Urothelium cell line (cell line): ENCODE measurements around the gene ARSK.

Source experiments
- DNase-seq: peaks from one replicate; pipeline ENCODE4 v3.0.0; 2011; ENCODE audit warnings: low spot score, mixed read lengths
- FAIRE-seq: peaks from 2 replicates; lab custom pipeline; 2011; peaks lifted over from hg19 to GRCh38; lab: Jason Lieb, UNC

ARSK gene

DNA sequence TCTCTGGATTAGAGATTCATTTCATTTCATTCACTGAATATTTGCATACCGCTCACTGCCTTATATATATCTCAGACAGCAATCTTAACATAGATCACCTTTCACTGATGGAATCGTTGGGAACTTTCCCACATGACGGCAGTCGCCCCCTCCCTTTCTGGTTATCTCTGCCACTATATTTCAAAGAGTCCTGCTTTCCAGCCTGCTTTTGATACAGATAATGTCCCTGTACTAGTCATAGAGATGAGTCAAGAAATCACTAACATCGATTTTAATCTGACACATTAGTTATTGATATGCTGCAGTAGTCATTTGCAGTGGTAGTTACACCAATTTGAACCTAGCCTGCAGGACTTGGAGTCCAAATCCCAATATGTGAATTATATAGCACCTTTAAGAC, 8.5 kb downstream of the ARSK start:
- FAIRE-seq (no peak), DNase-seq (no peak)

DNA sequence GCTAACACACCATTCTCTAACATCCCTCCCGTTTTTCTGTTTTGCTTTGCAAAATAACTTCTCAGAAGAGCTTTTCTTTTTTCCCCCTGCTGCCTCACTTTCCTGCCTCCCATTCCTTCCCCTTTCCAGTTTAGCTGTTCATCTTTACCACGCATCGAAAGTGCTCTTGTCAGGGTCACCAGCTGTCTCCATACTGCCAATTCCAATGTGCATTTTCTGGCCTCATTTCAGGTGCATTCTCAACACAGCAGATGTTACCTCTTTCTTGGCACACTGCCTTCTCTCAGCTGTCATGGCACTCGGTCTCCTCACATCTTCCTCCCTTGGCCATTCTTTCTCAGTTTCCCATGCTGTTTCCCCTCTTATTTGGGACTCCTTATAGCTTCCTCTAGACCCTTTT, 9.5 kb downstream of the ARSK start:
- DNase-seq (no peak), FAIRE-seq (no peak)

DNA sequence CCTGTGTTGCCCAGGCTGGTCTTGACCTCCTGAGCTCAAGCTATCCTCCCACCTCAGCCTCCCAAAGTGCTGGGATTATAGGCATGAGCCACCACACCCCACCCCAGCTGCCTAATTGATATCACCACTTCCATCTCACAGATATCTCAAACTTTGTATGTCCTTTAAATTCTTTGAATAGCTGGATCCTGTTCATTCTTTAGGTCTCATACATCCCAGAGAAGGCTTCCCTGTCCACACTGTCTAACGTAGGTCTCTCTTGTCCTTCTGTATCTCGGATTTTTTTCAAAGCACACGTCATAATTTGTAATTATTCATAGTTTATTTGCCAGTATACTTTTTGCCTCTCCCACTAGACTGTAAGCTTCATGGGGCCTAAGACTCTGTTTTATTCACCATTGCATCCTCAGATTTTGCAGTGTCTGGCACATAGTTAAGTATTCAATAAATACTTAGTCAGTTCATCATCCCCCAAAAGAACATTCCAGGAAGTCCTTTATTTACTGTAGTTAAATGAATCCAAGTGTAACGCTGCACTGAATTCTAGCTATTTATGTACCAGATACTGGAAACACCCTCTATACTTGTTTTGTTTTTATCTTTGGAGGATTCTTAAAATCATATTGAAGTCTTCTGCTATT, 10.5 kb downstream of the ARSK start:
- DNase-seq (no peak), FAIRE-seq (no peak)

DNA sequence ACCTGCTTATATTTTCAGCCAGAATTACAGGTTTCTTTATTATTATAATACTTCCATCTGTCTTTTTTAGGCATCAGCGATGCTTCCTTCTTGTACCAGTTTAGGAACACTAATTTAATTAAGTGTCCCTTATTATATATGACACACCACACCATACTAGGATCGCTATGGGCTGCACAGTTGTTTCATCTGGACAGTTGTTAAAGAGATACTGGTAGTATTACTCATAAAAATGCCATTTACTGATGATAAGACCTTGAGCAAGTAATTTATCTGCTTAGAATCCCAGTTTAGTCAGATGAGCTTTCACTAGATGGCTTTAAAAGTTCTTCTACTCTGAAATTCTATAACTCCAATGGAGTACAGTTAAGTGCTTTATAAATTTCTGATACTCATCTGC, 17.1 kb downstream of the ARSK start:
- no peak for DNase-seq
- no peak for FAIRE-seq

DNA sequence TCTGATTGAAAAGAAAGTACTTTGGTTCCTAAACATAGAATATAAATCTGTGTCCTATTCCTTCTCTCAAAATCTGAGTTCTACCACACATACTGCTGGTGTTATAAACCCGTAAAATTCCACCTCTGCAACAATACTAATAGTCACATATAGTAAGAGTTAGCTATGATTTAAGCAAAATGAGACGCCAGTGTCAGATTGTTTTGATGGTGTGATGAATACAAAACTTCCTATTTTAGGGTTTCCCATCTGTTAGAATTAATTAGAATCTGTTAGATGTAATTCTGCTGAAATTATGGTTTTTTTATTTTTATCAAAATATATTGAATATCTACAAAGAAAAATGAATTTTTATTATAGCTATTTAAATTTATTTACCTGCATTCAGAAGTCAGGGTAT, 26.7 kb downstream of the ARSK start:
- FAIRE-seq (no peak), DNase-seq (no peak)

DNA sequence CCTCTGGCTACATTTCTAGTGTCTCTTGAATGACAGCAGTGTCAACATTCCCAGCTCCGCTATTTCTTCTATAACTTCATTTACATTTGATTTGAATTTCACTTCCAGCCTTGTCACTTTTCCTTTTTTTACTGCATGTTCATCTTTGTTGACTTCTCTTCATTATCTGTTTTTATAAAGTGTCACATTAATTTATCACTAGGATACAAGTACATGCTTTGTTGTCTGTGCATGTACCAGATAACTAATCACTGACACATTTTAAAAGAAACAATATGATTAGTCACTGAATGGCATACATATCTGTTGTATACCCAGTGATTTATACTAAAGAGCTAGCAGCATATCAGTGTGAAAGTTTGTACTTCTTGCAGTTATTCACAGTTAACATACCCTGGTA, 29.1 kb downstream of the ARSK start:
- DNase-seq (no peak), FAIRE-seq (no peak)

DNA sequence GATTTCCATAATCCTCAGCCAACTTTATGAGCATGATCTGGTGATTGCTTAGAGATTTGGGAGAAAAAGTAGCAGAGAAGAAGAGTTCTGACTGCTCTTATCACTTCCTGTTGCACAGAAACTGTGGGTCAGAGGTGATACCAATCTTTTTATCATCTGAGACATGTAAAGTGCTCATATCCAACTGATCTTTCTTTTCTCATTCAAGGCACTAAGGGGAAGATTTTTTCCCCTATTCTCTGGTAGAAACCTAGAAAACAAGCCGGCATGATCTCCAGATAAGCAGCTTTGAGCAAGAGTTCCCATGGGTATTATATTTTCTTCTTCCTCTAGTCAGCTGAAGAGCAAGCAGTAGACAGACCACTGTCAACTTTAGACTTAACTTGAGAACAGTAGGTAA, 36.0 kb downstream of the ARSK start:
- DNase-seq, result no peak
- no peak for FAIRE-seq

DNA sequence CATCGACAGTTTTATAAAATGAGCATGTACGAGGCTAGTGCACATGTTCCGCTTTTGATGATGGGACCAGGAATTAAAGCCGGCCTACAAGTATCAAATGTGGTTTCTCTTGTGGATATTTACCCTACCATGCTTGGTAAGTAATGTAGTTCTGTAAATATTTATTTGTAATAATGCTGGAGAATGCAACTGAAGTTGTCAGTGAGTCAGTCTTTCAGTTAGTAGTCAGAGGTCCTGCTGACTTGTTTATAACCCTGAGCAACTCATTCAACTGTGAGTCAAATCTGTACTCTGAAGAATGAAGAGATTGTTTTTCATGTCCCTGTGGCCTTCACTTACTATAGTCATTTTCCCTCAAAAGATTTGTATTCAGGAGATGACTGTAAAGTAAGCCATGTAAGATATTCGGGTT, 36.6 kb downstream of the ARSK start:
- FAIRE-seq, result no peak
- DNase-seq, result peak; percentile 6

DNA sequence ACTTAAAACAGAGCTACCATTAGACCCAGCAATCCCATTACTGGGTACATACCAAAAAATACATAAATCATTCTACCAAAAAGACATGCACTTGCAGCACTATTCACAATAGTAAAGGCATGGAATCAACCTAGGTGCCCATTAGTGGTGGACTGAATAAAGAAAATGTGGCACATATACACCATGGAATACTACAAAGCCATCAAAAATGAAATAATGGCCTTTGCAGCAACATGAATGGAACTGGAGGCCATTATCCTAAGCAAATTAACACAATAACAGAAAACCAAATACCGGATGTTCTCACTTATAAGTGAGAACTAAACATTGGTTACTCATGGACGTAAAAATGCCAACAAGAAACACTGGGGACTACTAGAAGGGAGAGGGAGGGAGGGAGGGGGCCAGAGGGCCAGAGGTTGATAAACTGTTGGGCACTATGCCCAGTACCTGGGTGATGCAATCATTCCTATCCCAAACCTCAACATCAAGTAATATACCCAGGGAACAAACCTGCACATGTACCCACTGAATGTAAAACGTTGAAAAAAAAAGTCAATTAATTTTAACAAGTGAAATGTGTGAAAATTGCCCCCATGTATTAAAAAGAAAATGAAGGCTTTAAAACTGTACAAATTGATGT, 40.5 kb downstream of the ARSK start:
- no peak for DNase-seq
- no peak for FAIRE-seq

DNA sequence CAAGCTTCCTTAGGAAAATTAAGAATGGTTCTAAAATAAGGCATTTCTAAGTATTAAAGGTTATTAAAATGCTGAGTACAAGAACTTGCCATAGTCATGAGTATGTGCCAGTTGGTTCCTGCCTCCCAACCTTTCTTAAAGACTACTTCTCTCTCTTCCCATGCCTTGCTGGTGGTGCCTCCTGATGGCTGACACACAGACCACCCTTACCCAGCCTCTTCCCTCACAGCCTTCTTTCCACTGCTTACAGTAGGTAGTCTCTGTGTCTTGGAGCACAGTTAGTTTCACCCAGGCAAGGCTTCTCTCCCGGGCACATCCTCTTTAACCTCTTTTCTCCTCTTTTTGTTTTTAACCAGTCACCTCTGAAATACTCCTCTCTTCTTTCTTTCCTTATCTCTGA, 44.4 kb downstream of the ARSK start:
- FAIRE-seq (no peak), DNase-seq (no peak)

DNA sequence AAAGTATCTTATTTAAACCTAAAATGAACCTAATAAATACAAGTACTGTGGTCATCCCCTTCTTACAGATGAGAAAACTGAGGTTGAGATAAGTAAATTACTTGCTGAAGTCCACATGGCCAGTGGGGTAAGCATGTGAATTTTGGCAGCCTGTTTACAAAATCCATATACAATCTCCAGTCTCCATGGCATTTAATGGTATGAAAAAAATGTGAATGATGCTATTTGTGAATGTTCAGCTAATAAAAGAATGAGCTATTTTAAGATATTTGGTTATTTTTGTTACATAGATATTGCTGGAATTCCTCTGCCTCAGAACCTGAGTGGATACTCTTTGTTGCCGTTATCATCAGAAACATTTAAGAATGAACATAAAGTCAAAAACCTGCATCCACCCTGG, 45.7 kb downstream of the ARSK start:
- DNase-seq, result no peak
- no peak for FAIRE-seq

DNA sequence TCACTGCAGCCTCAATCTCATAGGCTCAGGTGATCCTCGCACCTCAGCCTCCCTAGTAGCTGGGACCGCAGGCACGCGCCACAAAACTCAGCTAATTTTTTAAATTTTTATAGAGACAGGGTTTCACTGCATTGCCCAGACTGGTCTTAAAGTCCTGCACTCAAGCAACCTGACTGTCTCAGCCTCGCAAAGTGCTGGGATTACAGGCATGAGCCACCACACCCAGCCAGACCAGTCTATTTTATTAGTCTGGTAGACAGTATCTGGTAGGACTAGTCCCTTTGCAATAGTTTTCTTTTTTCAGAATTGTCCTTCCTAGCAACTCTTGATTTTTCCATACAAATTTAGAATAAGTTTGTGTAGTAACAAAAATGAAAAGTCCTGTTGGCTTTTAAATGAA, 50.9 kb downstream of the ARSK start:
- DNase-seq (no peak), FAIRE-seq (no peak)

DNA sequence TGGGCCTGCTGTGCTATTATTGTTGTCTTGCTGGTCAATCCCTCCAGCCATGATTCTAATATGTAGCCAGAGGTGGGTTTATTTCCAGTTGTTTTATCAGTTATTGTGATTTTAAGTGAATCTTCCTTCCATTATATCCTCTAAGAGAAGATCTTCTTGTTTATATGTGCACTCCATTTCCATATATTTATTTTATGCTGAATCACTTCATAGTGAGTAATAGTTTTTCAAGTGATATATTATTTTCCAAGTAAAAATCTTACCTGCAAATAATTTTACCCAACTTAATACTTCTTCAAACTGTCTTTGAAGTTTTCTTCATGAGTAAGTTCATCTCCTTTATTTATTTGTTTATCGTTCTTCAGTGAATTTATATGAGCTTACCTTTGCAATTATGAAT, 51.5 kb downstream of the ARSK start:
- DNase-seq, result no peak
- FAIRE-seq, result no peak

DNA sequence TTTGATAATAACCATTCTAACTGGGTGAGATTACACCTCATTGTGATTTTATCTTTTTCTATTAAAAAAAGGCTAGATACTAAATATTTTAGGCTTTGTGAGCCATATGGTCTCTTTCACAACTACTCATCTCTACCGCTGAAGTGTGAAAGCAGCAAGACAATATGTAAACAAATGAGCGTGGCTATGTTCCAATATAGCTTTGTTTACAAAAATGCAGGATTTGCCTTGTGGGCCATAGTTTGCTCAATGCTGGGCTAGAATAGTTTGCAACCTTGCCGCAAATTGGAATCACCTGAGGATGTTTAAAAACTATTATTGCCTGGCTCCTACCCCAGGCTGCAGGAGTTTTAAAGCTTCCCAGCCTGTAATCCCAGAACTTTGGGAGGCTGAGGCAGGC, 54.8 kb downstream of the ARSK start:
- DNase-seq, result no peak
- FAIRE-seq, result no peak

DNA sequence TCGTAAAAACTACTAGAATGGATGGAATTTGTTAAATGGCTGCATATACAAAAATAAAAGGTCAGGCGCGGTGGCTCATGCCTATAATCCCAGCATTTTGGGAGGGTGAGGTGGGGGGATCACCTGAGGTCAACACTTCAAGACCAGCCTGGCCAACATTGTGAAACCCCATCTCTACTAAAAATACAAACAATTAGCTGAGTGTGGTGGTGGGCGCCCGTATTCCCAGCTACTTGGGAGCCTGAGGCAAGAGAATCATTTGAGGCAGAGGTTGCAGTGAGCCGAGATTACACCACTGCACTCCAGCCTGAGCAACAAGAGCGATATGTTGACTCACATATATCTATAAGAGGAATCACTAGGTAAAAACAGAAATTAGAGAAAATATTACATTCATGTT, 55.6 kb downstream of the ARSK start:
- FAIRE-seq, result no peak
- DNase-seq, result no peak

DNA sequence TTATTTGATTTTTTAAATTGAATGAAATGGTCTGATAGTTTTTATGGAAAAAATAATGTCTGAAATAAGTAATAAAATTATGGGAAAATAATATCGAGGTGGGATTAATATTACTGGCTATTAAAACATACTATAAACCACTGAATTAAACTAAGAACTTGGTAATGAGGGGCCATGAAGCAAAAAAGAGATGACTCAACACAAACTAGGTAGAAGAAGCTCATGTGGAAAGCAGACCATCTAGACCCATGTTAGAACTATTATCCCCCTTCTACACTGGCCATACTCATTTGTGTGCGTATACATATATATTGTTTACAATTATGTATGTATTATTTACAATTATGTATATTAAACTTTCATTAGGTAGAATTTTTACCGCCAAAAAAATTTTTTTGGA, 56.5 kb downstream of the ARSK start:
- DNase-seq (no peak), FAIRE-seq (no peak)

DNA sequence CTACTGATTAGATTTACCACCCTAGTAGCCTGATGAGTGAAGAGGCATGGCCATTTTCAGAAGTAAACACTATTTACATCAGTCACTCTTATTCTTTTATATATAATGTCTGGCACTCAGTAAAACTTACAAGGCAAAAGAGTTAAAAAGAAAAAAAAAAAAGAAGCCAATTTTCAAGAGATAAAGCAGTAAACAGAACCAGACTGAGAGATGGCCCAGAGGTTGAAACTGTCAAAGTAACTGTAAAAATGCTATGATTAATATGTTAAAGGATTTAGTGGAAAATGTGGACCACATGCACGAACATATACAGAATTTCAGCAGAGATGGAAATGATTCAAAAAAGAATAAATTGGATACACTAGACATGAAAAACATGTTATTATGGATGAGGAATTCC, 58.6 kb downstream of the ARSK start:
- FAIRE-seq (no peak), DNase-seq (no peak)

DNA sequence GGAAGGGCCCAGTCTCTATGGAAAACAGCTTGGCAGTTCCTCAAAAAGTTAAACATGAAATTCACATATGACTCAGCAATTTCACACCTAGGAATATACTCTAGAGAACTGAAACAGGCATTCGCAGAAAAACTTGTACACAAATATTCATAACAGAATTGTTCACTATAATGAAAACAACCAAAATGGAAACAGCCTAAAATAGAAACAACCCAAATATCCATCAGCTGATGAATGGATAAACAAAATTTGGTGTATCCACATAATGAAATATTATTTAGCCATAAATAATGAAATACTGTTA, 60.2 kb downstream of the ARSK start:
- FAIRE-seq, result no peak

DNA sequence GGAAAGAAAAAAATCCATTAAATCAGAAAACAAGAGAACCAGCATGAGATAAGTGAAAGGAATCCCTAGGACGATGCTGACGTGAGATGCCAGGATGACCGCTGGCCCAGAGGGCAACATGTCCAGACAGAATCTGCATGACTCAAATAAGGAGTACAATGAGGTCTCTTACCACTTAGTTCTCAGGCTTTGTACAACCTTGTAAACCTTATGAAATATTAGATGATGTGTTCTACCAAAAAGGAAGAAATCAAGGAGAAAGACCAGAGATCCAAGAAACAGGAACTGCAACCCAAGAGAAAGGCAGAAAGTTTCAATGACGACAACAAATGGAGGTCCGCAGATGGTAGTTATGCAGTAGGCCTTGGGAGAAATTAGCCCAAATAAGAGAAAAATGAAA, 62.2 kb downstream of the ARSK start:
- FAIRE-seq (no peak), DNase-seq (no peak)

More for the DNA sequence above, 60.2 kb downstream of the ARSK start:
- no peak for DNase-seq

DNA sequence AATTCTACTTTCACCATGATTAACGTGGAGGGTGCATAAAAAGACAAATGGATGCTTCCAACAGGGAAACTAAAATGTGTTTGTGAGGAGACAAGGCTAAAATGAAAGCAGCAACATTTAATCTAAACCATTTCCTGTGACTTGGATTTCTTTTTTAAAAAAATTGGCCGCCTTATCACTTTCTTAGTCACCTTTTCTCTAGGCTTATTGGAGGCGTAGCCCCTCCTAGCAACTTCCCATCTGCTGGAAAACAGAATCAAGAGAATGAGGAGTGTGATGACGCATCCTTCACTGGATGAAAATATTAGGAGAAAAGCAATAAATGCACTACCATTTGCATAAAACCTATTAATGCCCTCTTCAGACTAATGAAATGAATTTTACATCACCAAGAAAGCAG, 64.2 kb downstream of the ARSK start:
- no peak for DNase-seq
- FAIRE-seq, result no peak

DNA sequence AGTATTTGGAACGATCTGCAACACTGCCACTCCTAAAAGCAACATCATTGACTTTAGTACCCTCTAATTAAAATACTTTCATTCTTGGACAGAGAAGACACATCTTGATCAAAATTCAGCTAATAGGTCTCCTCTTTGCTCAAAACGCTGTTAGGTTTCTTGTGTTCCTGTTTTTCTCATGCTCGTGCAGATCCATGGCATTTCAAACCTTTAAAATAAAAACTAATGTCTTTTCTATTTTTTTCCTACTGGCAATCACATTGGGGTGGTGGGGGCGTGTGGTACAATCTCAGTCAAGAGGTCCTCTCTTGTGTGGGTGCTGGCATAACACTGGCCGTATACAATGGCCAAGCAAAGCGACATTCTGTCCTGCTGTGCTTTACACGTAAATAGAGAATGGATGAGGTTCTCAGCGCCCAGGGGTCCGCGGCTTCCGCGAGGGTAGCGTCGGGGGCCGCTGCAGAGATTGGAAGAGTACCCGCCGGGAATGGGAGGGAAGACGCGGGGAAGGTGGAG, 64.7 kb downstream of the ARSK start:
- FAIRE-seq (no peak), DNase-seq (no peak)

DNA sequence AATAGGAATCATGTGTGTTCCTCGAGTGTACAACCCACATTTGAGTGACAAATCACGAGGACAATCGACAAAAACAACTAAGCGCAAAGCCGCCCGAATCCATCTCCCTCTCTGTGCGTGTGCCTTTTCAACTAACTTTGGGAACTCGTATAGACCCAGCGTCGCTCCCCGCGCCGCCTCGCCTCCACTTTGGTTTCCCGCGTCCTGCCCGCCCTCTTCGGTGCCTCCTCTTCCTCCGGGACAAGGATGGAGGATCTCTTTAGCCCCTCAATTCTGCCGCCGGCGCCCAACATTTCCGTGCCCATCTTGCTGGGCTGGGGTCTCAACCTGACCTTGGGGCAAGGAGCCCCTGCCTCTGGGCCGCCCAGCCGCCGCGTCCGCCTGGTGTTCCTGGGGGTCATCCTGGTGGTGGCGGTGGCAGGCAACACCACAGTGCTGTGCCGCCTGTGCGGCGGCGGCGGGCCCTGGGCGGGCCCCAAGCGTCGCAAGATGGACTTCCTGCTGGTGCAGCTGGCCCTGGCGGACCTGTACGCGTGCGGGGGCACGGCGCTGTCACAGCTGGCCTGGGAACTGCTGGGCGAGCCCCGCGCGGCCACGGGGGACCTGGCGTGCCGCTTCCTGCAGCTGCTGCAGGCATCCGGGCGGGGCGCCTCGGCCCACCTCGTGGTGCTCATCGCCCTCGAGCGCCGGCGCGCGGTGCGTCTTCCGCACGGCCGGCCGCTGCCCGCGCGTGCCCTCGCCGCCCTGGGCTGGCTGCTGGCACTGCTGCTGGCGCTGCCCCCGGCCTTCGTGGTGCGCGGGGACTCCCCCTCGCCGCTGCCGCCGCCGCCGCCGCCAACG, 65.3 kb downstream of the ARSK start, which contains the start of gene GPR150:
Gene GPR150, plus strand, starts transcription at position 58 of the 840 bp plus-strand sequence. Its CDS starts 189 bp downstream, at position 247.
- no peak for FAIRE-seq
- DNase-seq, result no peak
